ENCODE measurements around the gene SEC22B.
A peak's percentile ranks its signal among the peaks of the same experiment; 100 is the strongest.
"Not testable (repeated sequence)": the region's sequence is repeated elsewhere in the genome, so short reads cannot be mapped to it uniquely, and the experiment has no call there.

SEC22B gene

DNA sequence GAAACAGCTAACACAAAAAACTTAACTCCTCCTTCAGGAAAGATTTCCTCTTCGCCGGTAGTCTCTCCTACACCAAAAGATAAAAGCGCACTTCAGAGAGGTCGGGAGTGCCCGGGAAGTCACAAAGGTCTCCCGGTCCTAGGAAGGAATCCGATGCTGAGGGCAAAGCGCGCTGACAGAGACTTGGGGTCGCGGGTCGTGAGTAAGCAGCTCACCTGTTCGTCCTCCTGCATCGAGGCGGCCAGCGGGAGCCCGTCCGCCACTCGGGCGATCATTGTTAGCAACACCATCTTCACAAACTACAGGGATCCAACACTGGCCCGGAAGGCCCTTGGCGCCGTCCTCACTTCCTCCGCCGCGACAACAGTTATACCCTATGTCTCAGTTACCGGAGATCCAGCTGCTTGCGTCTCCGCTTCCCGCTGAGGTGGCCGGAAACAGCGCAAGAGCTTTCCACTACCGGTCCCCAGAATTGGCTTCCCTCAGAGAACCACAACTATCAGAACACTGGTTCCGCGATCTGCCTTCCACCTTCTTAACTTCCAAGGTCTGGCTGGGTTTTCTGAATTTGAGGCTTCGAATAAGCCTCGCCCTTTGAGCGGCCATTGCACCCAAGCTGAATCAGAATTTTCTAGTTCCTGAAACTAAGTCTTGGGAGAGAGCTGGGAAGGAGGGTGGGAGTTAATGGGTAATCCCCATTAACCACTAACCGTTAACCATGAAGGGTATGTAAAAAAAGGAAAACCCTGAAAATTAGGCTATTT, at the start of gene SEC22B:
Gene SEC22B, minus strand, starts transcription at position 429 of the 764 bp plus-strand sequence. Its CDS starts 139 bp downstream, at position 290.
- peak; percentile 78 for DNase-seq

DNA sequence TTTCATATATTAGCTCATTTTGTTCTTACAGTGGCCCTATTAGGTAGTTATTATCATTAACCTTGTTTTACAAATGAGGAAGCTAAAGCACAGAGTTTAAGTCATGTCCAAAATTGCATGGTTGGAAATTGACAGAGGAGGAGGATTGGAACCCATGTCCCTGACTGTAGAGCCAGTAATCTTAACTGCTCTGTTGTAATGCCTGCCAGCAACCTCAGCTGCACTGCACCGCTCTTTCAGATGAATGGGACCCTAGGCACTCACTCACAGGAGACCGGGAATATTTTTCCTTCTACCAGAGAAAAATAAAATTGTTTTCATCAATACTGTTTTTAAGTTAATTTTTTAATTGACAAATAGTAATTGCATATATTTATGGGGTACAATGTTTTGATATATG, 41.6 kb upstream of the SEC22B start:
- not testable (repeated sequence) for DNase-seq

DNA sequence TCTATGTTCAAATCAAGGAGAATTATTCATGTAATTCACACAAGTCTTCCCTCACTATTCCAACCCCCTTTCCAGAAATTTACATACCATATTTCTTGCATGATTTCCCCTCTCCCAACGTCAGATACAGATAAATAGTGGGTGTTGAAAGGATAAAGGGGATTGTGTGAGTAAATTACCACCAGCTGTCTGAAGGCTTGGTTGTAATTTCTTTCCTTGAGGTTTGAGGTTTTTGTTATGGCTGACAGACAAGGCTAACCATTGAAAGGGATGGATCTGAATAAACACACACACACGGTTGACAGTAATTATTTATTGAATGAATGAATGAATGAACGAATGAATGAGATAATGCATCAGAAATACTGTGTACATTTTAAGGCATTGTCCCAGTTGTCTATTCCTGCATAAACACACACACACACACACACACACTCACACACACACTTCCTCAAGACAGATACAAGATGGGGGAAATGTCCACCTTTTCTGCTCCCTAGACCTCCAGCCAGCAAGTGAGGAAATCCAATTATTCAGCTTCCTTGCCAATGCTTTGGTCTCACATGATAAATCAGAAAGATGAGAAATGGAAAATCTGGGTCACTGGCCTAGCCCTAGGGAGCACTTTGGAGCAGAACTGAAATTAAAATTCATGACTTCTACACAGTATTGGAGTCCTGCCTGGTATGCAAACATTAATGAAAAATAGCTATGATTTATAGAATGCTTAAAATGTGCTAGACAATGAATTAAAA, 41.0 kb upstream of the SEC22B start:
- not testable (repeated sequence) for DNase-seq

DNA sequence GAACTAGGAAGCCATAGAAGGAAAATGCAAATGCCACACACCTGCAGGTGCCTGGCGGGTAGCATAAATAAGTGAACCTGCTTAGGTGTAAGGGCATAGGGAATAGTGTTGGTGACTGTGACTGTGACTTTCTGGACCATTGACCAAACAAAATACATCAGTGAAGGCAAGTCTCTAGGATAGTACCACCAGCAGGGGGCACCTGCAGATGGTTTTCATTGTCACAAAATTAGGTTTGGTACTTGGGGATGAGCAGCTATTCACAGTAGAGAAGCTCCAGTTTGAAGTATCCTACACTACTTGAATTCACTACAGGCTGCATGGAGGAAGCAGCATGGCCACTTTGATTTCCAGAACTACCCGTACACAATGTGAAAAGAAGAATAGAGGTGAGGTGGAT, 37.3 kb upstream of the SEC22B start:
- not testable (repeated sequence) for DNase-seq

DNA sequence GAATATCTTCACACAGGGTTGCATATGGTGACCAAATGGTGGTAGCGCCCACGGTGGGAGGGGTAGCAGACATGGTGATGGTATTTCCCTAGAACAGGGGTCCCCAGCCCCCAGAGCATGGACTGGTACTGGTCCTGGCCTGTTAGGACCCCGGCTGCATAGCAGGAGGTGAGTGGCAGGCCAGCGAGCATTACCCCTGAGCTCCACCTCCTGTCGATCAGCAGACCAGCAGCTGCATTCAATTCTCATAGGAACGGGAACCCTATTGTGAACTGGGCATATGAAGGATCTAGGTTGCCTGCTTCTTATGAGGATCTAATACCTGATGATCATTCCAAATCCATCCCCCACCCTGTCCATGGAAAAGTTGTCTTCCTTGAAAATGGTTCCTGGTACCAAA, 34.4 kb upstream of the SEC22B start:
- DNase-seq = not testable (repeated sequence)

DNA sequence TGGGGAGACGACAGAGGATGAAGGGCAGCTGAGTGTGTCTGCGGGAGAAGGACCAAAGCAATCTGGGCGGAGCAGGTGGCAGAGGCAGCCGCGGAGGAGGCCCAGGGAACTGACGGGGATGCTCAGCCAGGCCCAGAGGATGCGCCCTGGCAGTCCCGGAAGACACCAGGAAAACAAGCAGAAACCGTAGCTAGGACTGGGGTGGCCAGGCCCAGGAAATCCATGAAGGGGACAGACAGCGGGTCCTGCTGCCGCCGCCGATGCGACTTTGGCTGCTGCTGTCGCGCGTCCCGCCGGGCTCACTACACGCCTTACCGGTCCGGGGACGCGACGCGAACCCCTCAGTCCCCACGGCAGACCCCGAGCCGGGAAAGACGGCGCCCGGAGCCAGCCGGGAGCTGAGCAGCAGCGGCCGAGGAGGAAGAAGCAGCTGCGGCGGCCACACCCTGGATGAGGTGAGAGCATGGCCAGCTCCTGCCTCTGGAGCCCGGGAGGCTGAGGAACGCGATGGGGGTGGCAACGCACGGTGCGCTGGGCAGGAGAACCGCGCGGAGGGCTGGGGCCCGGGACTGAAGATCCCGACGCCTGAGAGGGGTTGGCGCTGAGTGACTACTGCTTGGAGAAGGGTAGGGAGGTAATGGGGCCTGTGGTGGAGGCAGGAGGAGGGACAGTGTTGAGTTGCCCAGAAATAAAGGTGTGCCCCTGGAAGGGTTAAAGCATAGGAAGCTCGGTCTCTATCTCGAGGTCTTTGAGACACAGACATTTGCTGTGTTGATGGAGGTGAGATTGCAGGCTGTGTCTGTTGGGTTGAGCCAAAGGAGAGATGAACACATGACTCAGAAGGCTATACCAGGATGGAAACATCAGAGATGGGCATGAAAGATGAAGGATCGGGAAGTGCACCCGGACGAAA, 20.8 kb upstream of the SEC22B start:
- not testable (repeated sequence) for DNase-seq

DNA sequence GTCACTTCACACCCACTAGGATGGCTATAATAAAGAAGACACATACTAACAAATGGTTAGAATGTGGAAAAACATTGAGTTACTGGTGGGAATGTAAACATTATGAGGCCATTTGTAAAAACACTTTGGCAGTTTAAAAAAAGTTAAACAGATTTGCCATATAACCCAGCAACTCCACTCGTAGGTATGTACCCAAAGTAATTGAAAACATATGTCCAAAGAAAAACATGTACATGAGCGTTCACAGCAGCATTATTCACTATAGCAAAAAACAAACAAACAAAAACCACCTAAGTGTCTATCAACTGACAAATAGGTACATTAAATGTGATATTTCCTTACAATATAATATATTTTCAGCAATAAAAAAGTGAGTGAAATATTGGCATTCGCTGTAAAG, 12.3 kb upstream of the SEC22B start:
- not testable (repeated sequence) for DNase-seq

DNA sequence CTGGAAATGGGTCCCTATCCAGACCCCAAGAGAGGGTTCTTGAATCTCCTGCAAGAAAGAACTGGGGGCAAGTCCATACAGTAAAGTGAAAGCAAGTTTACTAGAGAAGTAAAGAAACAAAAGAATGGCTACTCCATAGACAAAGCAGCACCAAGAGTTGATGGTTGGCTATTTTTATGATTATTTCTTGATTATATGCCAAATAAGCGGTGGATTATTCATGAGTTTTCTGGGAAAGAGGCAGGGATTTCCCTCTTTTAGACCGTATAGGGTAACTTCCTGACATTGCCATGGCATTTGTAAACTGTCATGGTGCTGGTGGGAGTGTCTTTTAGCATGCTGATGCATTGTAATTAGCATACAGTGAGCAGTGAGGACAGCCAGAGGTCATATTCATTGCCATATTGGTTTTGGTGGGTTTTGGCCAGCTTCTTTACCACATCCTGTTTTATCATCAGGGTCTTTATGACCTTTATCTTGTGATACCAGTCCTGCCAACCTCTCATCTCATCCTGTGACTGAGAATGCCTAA, 5.9 kb upstream of the SEC22B start:
- DNase-seq = not testable (repeated sequence)

DNA sequence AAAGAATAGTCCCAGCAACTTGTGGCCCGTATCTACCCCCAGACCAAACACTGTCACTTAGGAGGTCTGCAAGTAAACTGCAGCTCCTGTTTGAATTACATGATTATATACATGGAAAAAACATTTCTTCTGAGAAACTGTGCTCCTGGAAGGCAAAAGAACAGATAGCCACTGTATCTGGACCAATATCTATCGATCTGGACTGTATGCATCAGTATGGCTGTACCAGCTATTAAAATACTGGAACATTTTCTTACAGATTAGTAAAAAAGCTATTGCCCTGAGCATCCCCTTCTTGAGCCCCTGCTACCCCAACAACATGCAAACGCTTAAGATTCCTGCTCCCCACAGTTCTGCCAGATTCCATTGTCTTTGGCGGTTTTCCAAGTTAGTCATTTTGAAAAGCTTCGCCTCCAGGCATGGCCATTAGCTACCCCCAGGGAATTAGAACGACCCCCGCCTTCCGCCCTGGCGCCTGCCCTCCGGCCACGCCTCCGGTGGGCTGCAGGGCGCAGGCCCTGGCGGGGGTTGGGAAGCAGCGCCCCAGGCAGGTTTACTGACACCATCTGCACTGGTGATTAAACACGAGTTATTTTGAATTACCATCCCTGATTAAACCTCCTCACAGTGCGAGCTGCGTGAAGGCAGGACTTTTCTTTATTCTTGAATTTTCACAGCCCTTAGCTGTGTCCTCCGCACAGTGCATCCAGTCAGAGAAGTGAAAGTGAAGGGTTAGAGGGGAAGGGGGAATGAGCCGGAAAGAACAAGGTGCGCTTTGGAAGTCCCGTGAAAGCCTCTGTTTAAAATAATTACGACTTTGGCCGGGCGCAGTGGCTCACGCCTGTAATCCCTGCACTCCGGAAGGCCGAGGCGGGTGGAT, 3.7 kb upstream of the SEC22B start:
- not testable (repeated sequence) for DNase-seq

DNA sequence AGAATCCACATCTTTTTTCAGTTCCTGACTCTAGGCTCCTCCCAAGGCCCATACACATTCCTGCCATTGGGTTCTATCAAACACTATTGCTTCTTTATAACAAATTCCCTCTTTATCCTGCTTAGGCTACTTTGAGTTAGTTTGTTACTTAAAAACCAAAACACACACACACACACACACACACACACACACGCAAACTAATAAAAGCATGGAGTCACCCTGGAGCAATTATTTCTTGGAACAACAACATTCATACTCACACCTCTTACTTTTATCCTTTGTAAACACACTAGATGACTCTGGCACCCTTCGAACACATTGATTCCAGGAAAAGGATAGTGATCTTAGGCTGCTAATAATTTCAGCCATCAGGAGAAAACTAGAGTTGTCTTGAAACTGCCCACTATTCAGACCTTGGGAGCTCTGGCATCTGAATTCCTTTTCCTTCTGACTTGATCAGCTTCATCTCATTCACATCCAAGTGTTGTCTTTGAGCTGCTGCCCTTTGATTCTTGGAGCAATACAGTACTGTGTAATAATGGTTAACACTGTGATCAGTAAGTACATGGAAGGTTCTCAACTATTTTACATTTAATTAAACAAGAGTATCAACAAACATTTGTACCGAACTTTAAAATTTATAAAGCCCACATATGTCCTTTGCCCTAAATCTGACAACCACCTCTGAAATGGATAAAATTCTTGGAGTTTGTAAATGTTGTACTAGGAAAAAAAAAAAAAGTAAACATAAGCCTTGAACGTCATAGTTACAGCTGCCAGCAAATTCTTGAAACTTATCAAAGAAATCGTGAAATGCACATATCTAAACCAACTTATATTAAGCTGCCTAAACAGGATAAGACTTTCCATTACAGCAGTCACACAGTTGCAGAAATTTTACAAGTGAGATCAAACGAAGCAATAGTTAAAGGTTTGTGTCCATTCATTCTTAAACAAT, 2.8 kb upstream of the SEC22B start:
- DNase-seq = no peak

DNA sequence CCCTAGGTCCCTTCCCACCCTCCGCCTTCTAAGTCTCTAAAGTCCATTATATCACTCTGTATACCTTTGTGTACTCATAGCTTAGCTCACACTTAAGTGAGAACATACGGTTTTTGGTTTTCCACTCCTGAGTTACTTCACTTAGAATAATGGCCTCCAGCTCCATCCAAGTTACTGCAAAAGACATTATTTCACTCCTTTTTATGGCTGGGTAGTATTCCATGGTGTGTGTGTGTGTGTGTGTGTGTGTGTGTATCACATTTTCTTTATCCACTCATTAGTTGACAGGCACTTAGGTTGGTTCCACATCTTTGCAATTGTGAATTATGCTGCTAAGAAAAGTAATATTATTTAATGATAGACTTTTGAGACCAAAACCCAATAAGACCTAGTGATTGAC, 1.7 kb upstream of the SEC22B start:
- not testable (repeated sequence) for DNase-seq

DNA sequence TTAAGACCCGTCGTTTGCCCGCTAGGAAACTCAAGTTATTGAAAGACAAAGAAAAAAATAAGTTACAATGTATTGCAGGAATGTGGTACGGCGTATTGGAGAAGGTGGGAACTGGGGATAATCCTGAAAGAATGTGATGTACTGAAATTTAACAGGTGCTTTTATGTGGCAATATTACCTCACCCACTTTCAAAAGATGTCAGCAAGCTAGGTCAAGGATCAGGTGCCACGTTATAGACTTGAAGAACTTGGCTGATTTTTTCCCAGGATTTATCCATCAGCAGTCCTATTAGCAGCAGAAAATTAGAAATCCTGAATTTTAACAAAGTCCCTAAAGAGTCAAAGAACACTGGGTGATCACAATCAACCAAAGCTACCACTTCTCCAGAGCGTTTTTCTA, 632 bp downstream of the SEC22B start:
- not testable (repeated sequence) for DNase-seq

DNA sequence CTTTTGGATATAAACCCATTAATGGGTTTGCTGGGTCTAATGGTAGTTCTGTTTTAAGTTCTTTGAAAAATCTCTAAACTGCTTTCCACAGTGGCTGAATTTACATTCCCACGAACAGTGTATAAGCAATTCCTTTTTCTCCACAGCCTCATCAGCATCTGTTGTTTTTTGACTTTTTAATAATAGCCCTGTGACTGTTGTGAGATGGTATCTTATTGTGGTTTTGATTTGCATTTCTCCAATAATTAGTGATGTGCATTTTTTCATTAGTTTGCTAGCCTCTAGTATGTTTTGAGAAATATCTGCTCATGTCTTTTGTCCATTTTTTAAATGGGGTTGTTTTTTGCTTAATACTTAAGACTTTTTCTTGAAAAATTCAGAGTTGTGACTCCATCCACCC, 11.6 kb downstream of the SEC22B start:
- DNase-seq = not testable (repeated sequence)

DNA sequence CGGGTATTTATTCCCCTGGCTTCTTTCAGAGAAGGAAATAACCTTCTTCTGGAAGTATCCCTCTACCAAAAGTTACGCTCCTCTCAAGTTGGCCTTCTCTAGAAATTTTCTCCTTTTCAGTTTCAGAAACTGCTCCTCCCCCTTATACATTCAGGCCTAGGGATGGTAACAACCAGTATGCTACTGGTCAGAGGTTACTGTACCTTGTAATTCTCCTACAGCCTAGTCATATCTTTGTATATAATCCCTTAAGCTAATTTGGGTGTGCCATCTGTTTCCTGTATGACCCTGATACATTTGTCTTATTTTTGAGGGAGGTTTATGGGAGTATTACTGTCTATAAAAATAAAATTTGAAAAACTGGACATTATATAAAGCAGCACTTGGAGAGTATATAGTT, 14.3 kb downstream of the SEC22B start:
- DNase-seq = not testable (repeated sequence)

DNA sequence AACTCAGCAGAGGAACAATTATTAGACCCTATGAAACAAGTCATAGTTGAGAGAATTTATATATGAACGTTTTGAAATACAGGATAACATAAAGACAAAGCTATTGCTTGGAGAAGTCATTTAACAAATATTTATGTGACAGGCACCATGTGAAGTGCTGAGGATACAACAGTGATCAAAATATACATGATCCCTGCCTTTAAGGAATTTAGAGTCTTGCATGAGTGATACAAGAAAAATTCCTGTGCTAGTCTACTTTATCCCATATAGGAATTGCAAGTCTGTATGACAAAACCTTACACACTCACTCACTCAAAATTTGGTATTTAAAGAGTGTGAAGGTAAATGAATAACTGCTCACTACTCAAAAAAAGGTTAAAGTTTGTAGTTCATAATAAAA, 17.8 kb downstream of the SEC22B start:
- DNase-seq = not testable (repeated sequence)

DNA sequence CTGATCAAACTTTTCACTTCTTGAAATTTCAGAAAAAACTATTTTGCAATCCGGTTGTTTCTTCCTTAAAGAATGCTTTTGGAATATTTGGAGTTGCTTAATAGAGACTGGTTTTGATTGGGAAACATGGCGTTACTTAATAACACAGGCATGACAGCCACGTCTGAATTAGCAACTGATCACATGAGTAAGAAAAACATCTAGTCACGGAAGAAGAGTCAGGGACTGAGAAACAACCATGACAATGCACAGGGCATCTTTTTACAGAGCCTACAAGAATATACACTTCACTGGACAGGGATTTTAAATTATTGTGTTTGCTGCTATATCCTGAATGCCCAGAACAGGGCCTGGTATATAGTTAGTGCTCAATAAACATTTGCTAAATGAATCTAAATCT, 18.2 kb downstream of the SEC22B start:
- DNase-seq = not testable (repeated sequence)

DNA sequence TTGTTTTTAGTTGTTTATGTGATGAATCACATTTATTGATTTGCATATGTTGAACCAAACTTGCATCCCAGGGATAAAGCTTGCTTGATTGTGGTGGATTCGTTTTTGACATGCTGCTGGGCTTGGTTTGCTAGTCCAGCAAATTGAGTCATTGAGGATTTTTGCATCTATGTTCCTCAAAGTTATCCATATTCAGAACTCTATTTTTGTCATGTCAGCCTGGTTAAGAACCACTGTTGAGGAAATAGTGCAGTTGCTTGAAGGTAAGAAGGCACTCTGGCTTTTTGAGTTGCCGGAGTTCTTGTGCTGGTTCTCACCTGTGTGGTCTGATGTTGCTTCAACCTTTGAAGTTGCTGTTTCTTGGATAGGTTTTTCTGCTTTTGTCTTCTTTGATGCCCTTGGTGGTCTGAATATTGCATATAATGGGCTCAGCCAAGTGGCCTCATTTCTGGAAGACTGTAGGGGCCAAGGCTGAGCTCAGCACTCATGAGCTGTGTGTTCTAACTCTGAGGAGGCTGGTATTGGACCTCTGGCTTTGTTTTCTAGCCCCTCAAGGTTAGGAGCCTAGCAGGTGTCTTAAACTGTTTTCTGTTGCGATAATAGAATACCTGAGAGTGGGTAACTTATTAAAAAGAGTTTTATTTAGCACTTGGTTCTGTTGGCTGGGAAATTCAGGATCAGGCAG, 26.0 kb downstream of the SEC22B start:
- not testable (repeated sequence) for DNase-seq

DNA sequence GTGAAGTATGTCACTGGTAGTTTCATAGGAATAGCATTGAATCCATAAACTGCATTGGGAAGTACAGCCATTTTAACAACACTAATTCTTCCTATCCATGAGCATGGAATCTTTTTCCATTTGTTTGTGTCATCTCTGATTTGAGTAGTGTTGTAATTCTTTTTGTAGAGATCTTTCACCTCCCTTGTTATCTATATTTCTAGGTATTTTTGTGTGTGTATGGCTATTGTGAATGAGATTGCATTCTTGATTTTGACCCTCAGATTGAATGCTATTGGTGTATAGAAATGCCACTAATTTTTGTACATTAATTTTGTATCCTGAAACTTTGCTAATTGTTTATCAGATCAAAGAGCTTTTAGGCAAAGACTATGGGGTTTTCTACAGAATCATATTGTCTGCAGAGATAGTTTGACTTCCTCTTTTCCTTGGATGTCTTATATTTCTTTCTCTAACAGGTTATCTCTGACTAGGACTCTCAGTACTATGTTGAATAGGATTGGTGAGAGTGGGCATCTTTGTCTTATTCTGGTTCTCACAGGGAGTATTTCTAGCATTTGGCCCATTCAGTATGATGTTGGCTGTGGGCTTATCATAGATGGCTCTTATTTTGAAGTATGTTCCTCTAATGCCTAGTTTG, 26.8 kb downstream of the SEC22B start:
- not testable (repeated sequence) for DNase-seq

DNA sequence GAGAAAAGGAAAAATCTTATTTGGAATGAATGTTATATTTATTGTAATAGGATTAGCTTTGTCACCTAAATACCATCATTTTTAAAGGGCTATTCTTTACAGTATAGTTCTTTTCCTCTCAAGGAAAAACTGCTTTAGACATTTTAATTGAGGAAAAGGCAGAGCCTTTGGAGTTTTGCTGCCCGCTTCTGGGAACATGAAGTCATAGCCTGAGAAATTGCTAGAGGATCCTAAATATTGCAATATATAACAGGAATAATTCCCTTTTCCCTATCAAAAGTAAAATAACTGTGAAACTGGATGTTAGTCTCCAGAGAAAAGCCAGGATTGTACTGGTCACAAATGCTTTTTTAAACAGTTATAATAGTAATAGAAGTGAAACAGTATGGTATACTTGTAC, 30.5 kb downstream of the SEC22B start:
- DNase-seq = not testable (repeated sequence)

Measured in NCI-H2029 treated with DMSO at 0.1 percent for 48 hours (cell line).